HUES6 (cell line): Measurements from ENCODE around the gene DSCAM.

Experiments
- H3K27ac ChIP-seq: 2 replicates; pipeline ENCODE4 v1.7.0; 2013; ENCODE audit warnings: low read depth, mild to moderate bottlenecking, low read length, inconsistent platforms
- H3K27me3 ChIP-seq: 2 replicates; pipeline ENCODE4 v1.6.1; 2013; ENCODE audit warnings: low read length; ENCODE audit not compliant: control insufficient read depth, insufficient read depth
- H3K36me3 ChIP-seq: 2 replicates; pipeline ENCODE4 v1.6.1; 2013; ENCODE audit warnings: low read length; ENCODE audit not compliant: control insufficient read depth, insufficient read depth
- H3K4me1 ChIP-seq: 2 replicates; pipeline ENCODE4 v1.6.1; 2013; ENCODE audit warnings: low read length; ENCODE audit not compliant: control insufficient read depth, insufficient read depth
- H3K4me3 ChIP-seq: 2 replicates; pipeline ENCODE4 v1.5.1; 2013; ENCODE audit warnings: low read depth, low read length
- H3K9ac ChIP-seq: one replicate; pipeline ENCODE4 v1.6.1; 2013; ENCODE audit warnings: mild to moderate bottlenecking, low read length
- H3K9me3 ChIP-seq: 2 replicates; pipeline ENCODE4 v1.6.1; 2013; ENCODE audit warnings: low read depth, low read length; ENCODE audit not compliant: control insufficient read depth, insufficient read depth

The DSCAM gene

GRCh38 chr21:40615505-40616376 is 231.2 kb downstream of the DSCAM start:
- Histone ChIP-seq H3K4me3 (no peak overlapping the region), H3K9ac (no peak overlapping the region), H3K36me3 (no peaks in the 10 kb centered on the region), H3K4me1 (peaks cover 7% of the 10 kb centered on the region; the same call in 1 of the 2 replicates), H3K27ac (no peak overlapping the region), H3K27me3 (no peaks in the 10 kb centered on the region), H3K9me3 (no peaks in the 10 kb centered on the region)

- Histone ChIP-seq H3K9ac (no peak overlapping the region), H3K4me3 (no peak overlapping the region), H3K9me3 (no peaks in the 10 kb centered on the region), H3K36me3 (no peaks in the 10 kb centered on the region), H3K27ac (no peak overlapping the region), H3K4me1 (peaks cover 5% of the 10 kb centered on the region; the same call in 1 of the 2 replicates), H3K27me3 (no peaks in the 10 kb centered on the region)
These were observed 233.4 kb downstream of the DSCAM start for GRCh38 chr21:40613546-40614030.

GRCh38 chr21:40610345-40610744 is 236.6 kb downstream of the DSCAM start:
- H3K9ac ChIP-seq, result no peak overlapping the region
- no peaks in the 10 kb centered on the region for H3K36me3 ChIP-seq
- no peak overlapping the region for H3K27ac ChIP-seq
- H3K4me1 ChIP-seq, result no peaks in the 10 kb centered on the region
- H3K27me3 ChIP-seq, result no peaks in the 10 kb centered on the region
- H3K4me3 ChIP-seq, result no peak overlapping the region
- peaks cover 12% of the 10 kb centered on the region for H3K9me3 ChIP-seq

- H3K9me3 ChIP-seq, result peaks cover 17% of the 10 kb centered on the region
- no peaks in the 10 kb centered on the region for H3K27me3 ChIP-seq
- no peaks in the 10 kb centered on the region for H3K4me1 ChIP-seq
- H3K9ac ChIP-seq, result no peak overlapping the region
- no peaks in the 10 kb centered on the region for H3K36me3 ChIP-seq
- H3K27ac ChIP-seq, result no peak overlapping the region
- H3K4me3 ChIP-seq, result no peak overlapping the region
These were observed 240.6 kb downstream of the DSCAM start for GRCh38 chr21:40606341-40606740.

GRCh38 chr21:40605094-40605493 is 241.9 kb downstream of the DSCAM start:
- H3K36me3 ChIP-seq, result no peaks in the 10 kb centered on the region
- H3K4me1 ChIP-seq, result no peaks in the 10 kb centered on the region
- H3K27ac ChIP-seq, result no peak overlapping the region
- H3K27me3 ChIP-seq, result no peaks in the 10 kb centered on the region
- H3K9ac ChIP-seq, result no peak overlapping the region
- H3K4me3 ChIP-seq, result no peak overlapping the region
- peaks cover 18% of the 10 kb centered on the region for H3K9me3 ChIP-seq

- no peak overlapping the region for H3K27ac ChIP-seq
- H3K9ac ChIP-seq, result no peak overlapping the region
- H3K9me3 ChIP-seq, result peaks cover 19% of the 10 kb centered on the region
- H3K27me3 ChIP-seq, result no peaks in the 10 kb centered on the region
- H3K4me1 ChIP-seq, result no peaks in the 10 kb centered on the region
- no peak overlapping the region for H3K4me3 ChIP-seq
- H3K36me3 ChIP-seq, result no peaks in the 10 kb centered on the region
These were observed 243.2 kb downstream of the DSCAM start for GRCh38 chr21:40603774-40604173.

GRCh38 chr21:40602080-40602479 is 244.9 kb downstream of the DSCAM start:
- Histone ChIP-seq H3K9me3 (peaks cover 19% of the 10 kb centered on the region), H3K4me3 (no peak overlapping the region), H3K4me1 (no peaks in the 10 kb centered on the region), H3K27ac (no peak overlapping the region), H3K36me3 (no peaks in the 10 kb centered on the region), H3K9ac (no peak overlapping the region), H3K27me3 (no peaks in the 10 kb centered on the region)

GRCh38 chr21:40595806-40596205 is 251.2 kb downstream of the DSCAM start:
- peaks cover 5% of the 10 kb centered on the region; the same call in 1 of the 2 replicates for H3K9me3 ChIP-seq
- H3K4me1 ChIP-seq, result no peaks in the 10 kb centered on the region
- no peaks in the 10 kb centered on the region for H3K36me3 ChIP-seq
- no peaks in the 10 kb centered on the region for H3K27me3 ChIP-seq
- no peak overlapping the region for H3K9ac ChIP-seq
- no peak overlapping the region for H3K27ac ChIP-seq
- no peak overlapping the region for H3K4me3 ChIP-seq

GRCh38 chr21:40587736-40588346 is 259.1 kb downstream of the DSCAM start:
- H3K9ac ChIP-seq, result no peak overlapping the region
- H3K27ac ChIP-seq, result no peak overlapping the region
- H3K9me3 ChIP-seq, result peaks cover 5% of the 10 kb centered on the region; the same call in 1 of the 2 replicates
- no peaks in the 10 kb centered on the region for H3K27me3 ChIP-seq
- H3K36me3 ChIP-seq, result no peaks in the 10 kb centered on the region
- H3K4me3 ChIP-seq, result no peak overlapping the region
- peaks cover 16% of the 10 kb centered on the region for H3K4me1 ChIP-seq

- H3K9ac ChIP-seq, result no peak overlapping the region
- peaks cover 5% of the 10 kb centered on the region; the same call in 1 of the 2 replicates for H3K9me3 ChIP-seq
- H3K27me3 ChIP-seq, result no peaks in the 10 kb centered on the region
- no peak overlapping the region for H3K27ac ChIP-seq
- no peak overlapping the region for H3K4me3 ChIP-seq
- H3K36me3 ChIP-seq, result no peaks in the 10 kb centered on the region
- peaks cover 16% of the 10 kb centered on the region for H3K4me1 ChIP-seq
These were observed 260.4 kb downstream of the DSCAM start for GRCh38 chr21:40586575-40586974.
